NCI-H146 treated with DMSO at 0.1 percent for 48 hours (cell line): Measurements from ENCODE around the gene SLC12A8.

Source experiments
- DNase-seq: peaks from one replicate; lab custom pipeline; 2025; ENCODE audit not compliant: unreplicated experiment; lab: John Stamatoyannopoulos, UW

The SLC12A8 gene

DNA sequence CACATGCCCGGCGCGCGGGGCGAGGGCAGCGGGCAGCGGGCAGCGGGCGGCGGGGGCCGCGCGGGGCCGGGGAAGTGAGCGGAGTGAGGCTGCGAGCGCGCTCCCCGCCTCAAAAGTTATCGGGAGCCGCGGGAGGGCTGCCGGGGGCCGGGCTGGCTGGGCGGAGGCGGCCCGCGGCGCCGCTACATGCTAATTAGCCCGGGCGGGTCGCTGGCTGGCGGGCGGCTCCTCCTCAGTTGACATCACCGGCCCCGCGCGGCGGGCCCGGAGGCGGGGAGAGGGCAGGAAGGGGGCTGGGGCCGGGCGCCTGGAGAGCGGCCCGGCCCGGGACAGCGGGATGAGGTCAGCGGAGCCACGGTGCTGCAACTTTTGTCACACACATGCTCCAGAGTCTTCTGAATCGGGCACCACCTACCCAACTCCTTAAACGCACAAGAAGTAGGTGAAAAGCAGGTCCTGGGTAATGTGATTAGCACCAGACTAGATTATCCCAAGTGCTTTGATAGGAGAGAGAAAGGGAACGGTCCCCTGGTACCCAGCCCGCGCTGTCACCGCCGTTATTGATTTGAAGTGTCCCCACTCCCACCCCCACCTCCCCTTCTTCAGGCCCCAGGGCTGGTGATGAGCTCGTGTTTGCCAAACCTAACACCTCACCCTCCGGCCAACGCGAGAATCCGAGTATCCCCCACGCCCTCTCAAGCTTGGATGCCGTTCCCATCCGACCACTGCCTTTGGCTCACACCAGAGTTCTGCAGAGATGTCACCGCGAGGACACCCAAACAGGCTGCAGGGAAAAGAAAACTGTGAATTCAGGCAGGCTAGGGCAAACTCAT, 156.4 kb downstream of the SLC12A8 start, which contains the start of gene HEG1:
TSS of gene HEG1 (minus strand) at position 85 of the 833 bp plus-strand sequence. CDS start 107 bp downstream, outside the sequence.
- peak; percentile 70 for DNase-seq

- peak; percentile 63 for DNase-seq
Observed at GRCh38 chr3:125055331-125055912, 157.1 kb downstream of the SLC12A8 start.

- no peak for DNase-seq
Observed at GRCh38 chr3:125054449-125055329, 157.9 kb downstream of the SLC12A8 start.

- DNase-seq, result no peak
Observed at GRCh38 chr3:125054062-125054448, 158.5 kb downstream of the SLC12A8 start.

DNA sequence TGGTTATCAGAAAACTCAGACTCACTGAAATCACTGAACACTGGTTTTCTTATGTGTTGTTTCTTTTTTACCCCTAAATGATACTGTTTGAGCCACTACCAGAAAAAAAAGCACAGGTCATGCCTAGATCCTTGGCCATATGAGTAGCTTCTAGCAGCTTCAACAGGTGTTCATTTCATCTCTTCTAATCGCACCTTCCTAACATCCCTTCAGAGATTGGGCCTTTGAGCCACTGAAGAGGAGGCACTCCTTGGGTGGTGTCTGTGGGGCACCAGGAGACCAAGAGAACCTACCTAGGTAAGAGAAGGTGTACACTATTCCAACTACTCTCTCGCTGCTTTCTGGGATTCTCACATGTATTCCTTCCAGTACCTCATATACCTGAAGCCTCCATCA, 159.2 kb downstream of the SLC12A8 start:
- no peak for DNase-seq

GRCh38 chr3:125052624-125053303, 159.8 kb downstream of the SLC12A8 start:
- DNase-seq, result no peak

DNA sequence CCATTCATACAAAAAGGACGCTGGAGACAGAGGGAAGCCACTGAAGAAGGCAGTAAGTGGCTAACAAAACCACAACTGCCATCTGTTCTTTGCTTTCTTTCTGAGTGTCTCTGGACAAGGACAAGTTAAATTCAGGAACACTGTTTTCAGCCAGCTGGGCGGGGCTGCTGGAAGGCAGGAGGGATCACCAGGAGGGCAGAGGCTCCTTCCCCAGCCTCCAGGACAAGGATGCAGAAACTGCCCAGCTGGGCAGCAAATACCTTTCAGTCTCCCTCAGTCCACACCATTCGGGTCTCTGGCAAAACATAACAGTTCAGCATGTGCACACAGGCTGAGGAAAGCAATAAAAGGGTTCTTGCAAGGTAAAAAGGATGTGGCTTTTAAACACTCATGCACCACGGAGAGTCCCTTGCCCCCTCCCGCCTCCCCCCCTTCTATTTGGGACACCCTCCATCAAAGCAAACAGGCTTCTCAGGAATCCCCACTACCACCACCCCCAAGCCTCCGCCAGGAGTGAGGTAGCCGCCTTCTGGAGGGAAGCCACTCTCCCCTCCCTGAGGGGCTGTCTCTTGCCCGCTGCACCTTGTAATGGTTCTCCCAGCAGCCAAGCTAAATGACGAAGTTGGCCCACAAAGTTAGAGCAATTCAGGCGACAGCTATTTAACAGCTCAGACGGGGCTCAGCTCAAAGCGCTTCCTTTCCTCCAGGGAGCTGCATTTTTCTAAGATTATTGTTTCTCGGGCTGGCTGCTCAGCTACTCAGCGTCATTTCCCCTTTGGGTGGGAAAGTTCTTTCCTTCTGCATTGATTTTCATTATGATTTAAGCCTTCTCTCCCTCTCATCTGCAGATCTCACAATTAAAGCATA, 160.6 kb downstream of the SLC12A8 start:
- no peak for DNase-seq

DNA sequence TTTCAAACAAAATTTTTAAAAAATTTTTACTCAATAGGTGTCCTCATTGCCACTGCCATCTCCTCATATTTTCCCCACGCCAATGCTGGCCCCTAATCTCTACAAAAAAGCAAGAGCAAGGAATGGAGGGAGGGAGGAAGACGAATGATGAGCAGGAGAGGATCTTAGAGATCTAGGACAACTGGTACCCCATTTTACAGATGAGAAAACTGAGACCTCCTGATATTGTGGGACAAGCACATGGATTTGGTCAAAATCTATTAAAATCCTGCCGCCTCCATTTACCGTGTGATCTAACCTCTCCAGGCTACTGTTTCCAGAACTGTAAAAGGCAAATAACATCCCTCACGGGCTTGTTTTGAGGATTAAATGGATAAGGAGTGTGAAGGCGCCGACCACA, 161.3 kb downstream of the SLC12A8 start:
- no peak for DNase-seq

- DNase-seq, result peak; percentile 81
Observed at GRCh38 chr3:125050488-125051090, 162.0 kb downstream of the SLC12A8 start.

DNA sequence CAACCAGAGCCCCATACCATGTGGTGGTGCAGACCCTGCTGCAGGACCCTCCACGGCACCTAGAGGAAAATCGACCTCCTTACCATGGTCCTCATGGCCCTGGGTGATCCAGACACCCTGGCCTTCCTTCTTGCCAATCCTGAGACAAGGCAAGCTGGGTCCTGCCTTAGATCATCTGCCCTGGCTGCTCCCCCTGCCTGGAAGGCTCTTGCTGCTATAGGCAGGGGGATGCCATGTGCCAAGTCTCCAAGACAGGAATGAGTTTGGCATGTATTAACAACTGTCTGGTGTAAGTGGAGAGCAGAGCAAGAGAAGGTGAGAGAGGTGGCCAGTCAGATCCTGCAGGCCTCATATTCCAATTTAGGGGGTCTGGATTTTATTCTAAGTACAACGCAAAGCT, 164.3 kb downstream of the SLC12A8 start:
- no peak for DNase-seq

- DNase-seq, result no peak
Observed at GRCh38 chr3:125045965-125046364, 166.6 kb downstream of the SLC12A8 start.

DNA sequence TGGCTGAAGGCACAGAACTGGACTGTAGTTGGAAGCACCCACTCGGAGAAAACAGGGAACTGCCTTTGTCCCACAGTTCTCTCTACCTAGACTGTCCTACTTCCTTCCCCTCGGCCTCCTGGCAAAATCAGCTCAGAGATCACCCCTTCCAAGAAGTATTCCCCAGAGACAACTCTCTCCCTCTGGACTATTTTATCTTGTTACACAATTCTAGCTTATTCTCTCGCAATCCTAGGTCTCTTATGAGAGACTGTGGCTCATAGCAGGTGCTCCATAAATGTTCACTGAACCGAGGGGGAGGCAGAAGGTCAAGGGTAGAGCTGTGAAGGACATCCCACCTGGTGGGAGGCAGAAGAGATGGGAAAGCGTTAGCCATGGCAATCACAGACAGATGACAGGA, 167.4 kb downstream of the SLC12A8 start:
- no peak for DNase-seq

- no peak for DNase-seq
Observed at GRCh38 chr3:125043599-125044151, 168.9 kb downstream of the SLC12A8 start.

DNA sequence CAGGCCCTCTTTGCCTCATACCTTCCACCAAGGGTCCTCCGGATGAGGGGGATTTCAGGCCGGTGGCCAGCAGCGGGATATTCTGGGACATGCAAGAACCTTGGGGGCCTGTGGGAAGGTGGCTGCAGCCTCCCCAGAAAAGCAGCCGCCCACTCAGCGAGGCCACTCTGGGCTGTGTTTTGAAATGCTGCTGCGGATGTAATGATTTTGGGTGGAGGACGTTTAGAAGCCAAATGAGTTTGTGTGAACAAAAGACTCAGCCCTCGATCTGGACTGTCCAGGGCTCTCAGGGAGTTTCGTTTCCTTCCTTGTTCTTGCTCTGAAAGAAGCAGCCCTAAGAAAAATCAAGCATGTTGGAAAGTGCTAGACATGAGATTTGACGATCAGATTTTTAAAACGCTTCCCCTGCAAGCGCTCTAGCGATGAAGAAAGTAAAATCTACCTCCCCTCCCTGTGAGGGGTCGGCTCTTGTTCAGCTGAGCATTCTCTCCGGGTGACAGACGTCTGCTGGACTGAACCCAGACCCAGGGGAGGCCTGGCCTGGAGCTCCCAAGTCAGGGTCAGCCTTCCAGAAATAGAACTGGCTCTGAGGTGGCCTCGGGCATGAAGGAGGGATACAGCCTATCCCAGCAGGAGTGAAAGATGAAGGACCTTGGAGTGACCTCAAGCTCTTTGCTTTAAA, 169.7 kb downstream of the SLC12A8 start:
- no peak for DNase-seq

DNA sequence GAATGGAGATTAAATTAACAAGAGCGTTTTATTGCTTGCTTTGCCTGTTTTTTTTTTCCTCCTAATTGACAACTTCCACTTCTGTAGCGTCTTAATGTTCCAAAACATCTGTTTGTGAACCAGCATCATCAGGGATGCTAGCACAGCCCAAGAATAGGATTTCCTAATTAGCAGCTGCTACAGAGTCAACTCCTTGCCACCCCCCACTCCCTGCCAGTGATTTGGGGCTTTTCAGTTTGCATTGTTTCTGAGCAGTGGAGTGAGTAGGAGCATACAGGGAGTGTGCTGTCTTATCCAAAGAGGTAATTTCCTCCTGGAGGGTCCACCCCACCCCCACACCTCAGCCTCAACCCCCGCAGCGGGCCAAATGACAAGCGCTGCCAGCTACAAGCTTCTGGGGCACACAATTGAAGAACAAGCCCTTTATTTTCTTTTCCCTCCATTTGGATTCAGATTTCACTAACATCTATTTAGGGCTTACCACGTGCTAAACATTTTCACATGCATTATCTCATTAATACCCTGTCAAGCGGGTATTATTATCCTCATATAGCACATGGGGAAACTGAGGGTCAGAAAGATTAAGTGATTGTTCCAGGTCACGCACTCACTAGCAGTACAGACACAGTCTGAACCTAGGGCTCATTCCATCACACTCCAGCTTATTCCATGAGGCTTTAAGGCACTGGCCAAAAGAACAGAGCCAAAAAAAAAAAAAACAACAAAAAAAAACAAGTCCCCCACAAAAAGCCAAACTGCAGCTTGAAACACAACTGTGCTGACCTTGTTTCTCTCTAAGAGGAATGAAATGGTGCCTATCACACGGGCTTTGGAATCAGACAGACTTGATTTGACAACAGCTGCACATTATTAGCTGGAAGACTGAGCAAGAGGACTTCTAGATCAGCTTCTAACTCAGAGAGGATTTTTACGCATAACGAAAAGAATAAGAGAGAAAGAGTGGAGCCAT, 173.1 kb downstream of the SLC12A8 start:
- DNase-seq, result no peak

- no peak for DNase-seq
Observed at GRCh38 chr3:125037498-125038150, 174.9 kb downstream of the SLC12A8 start.

DNA sequence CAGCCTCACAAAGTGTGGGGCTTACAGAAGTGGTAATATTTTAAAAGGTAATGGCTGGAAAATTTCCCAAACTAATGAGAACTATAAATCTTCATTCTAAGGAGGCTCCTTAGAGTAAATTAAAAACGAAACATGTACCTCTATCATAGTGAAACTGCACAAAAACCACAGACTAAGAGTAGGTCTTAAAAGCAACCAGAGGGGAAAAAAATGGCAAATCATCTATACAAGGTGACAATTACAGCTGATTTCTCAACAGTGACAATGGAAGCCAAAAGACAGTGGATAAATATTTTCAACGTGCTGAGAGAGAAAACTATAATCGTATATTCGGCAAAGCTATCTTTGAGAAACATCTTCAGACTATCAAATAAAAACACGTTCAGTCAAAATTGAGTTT, 177.3 kb downstream of the SLC12A8 start:
- DNase-seq, result no peak
